ENCODE data around the gene MPRIP. TPM values are rescaled to one million over a fixed set of nuclear protein-coding genes. Genes with fewer than 3 reads are reported as not detected.

Gene MPRIP
- total RNA-seq, 1 experiment from 2014 or later: 140 TPM

DNA sequence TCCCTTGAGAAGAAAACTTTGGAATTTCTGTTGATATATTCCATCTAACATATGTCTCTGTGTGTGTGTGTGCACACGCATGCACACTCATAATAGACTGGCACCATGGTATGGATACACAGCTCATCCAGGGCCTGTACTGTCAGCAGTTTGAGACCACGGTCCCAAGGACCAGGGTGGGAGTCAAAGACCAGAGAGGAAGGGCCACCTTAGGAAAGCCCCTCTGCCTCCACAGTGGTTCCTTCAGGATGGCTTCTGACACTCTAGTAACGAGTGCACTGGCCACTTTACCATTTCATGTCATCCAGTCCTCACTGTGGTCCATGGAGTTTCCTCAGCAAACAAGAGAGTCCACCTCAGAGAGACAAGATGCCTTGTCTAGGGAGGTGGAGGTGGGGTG lies 82.1 kb downstream of the MPRIP start (continued):
- no peak for TF ChIP-seq SP1 (CRISPR knock-in tag; conservative IDR thresholded peaks at IDR 0.05)
- TF ChIP-seq ZNF396 (CRISPR knock-in tag; IDR thresholded peaks at IDR 0.05; ENCODE audit: borderline replicate concordance): no peak
- TF ChIP-seq, protein P1, sequence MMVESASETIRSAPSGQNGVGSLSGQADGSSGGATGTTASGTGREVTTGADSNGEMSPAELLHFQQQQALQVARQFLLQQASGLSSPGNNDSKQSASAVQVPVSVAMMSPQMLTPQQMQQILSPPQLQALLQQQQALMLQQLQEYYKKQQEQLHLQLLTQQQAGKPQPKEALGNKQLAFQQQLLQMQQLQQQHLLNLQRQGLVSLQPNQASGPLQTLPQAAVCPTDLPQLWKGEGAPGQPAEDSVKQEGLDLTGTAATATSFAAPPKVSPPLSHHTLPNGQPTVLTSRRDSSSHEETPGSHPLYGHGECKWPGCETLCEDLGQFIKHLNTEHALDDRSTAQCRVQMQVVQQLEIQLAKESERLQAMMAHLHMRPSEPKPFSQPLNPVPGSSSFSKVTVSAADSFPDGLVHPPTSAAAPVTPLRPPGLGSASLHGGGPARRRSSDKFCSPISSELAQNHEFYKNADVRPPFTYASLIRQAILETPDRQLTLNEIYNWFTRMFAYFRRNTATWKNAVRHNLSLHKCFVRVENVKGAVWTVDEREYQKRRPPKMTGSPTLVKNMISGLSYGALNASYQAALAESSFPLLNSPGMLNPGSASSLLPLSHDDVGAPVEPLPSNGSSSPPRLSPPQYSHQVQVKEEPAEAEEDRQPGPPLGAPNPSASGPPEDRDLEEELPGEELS (CRISPR knock-in tag; IDR thresholded peaks at IDR 0.05): no peak
- TF ChIP-seq, protein P2, sequence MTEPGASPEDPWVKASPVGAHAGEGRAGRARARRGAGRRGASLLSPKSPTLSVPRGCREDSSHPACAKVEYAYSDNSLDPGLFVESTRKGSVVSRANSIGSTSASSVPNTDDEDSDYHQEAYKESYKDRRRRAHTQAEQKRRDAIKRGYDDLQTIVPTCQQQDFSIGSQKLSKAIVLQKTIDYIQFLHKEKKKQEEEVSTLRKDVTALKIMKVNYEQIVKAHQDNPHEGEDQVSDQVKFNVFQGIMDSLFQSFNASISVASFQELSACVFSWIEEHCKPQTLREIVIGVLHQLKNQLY (CRISPR knock-in tag; IDR thresholded peaks at IDR 0.05): no peak

DNA sequence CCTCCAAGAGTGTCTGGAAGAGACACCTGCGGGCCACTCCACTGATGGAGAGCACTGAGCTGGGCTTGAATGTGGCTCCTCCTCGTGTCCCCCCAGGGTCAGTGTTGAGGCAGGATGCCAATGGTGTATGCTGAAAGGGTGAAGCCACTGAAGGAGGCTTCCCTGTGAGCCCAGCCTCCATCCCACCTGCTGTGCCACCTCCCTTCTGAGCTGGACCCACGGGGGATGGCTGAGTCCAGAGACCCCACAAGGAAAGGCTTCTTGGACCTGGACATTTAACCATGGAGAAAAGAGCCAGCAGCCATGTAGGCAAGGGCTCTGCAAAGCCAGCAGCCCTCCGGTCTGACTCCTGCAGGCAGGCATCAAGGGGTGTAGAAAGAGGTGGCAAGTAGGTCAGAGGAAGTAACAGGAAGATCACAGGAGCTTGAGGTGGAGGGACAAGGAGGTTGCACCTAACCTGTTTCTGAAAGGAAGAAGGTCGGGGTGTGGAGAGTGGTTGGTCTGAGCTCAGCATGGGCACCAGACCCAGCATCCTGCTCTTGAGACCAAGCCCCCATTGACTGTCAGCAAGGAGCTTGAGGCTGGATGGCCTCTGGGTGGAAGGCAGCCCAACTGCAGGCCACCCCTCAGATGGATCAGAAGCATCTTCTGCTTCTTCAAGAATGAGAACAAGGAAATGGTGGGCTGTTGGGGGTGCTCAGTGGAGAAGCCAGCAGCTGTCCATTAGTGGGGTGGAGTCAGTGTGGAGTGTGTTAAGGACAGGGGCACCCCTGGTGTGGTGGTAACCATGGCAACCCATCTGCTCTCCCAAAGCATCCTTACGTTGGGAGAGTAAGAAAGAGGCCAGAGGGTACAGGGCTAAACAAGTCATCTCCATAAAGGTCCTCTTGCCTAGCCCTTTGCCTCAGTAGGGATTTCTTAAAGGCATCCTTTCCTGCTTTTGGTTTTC lies 83.2 kb downstream of the MPRIP start:
- POLR2A ChIA-PET: interaction anchor here (1.1 kb wide), 1 partner anchor 21 kb away, joined by 3 read pairs; no protein-coding TSS in a partner anchor

DNA sequence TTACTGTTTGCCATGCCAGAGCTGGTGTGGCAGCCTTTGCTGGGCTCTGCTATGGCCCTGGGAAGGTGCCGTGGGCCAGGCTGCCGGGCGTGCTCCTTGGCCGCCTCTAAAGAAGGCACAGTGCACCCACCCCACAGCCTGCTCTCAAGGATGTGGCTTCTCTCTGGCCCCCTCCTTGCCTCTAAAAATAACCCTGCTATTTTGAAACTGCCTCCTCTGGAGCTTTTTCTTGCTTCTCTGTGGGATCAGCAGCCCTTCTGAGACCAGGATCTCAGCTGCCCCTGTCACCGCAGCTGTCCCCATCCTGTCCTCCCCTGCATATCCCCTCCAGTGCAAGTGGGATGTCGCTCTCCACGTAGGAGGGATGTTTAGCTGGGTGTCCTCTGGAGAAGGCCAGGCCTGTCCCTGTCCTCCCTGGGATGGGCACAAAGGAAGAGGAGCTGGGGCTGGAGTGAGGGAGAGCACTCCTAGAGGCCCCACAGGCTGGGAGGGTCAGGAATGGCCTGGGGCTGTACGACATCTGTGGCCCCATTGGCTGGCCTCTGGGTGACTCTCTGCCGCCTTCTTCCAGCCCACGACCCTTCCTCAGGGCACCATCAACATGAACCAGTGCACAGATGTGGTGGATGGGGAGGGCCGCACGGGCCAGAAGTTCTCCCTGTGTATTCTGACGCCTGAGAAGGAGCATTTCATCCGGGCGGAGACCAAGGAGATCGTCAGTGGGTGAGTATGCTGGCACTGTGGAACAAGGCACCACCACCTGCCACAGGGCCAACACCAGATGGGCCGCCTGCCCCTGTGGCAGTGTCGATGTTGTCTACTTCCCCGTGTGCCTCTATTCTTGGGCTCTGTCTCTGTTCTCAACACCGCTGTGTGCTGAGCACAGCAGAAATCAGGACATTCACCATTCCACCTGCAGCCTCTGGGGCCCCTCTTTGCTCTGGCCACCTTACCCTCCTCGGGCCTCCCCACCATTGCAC lies 84.2 kb downstream of the MPRIP start:
- ATAC-seq (no peak), DNase-seq (ENCODE audit: low spot score) (no peak)
- H3K27ac Mint-ChIP-seq: 0 out of 2 replicates have a peak overlapping the region, but pooled peaks have one; percentile 32
- H3K9me3 Mint-ChIP-seq: no peaks in the 10 kb centered on the region
- H3K4me1 Mint-ChIP-seq: 0 out of 2 replicates have a peak, but pooled peaks cover 4% of the 10 kb centered on the region
- H3K4me3 Mint-ChIP-seq: no peak overlapping the region
- ChIA-PET CTCF (interaction anchor here (1.2 to 8.1 kb wide), 2 partner anchors 16 kb away, joined by 8 to 77 read pairs; no protein-coding TSS in a partner anchor), POLR2A (interaction anchor here (1.1 kb wide), 1 partner anchor 20 kb away, joined by 3 read pairs; no protein-coding TSS in a partner anchor)
- H3K36me3 Mint-ChIP-seq: no peaks in the 10 kb centered on the region
- H3K27me3 Mint-ChIP-seq (ENCODE audit: low read depth): no peaks in the 10 kb centered on the region
- TF ChIP-seq GABPB1 (CRISPR knock-in tag; IDR thresholded peaks at IDR 0.05) (no peak), NFATC4 (CRISPR knock-in tag; IDR thresholded peaks at IDR 0.05) (no peak), ZNF121 (CRISPR knock-in tag; IDR thresholded peaks at IDR 0.05) (no peak), NFE2L1 (CRISPR knock-in tag; IDR thresholded peaks at IDR 0.05) (no peak), CREB1 (CRISPR knock-in tag; IDR thresholded peaks at IDR 0.05) (no peak), SMAD3 (CRISPR knock-in tag; IDR thresholded peaks at IDR 0.05; ENCODE audit: borderline replicate concordance) (no peak), RORB (CRISPR knock-in tag; IDR thresholded peaks at IDR 0.05) (no peak), NR1H2 (CRISPR knock-in tag; IDR thresholded peaks at IDR 0.05) (no peak), GRHL2 (CRISPR knock-in tag; IDR thresholded peaks at IDR 0.05; ENCODE audit: insufficient replicate concordance, severe bottlenecking) (no peak), NR2C2 (CRISPR knock-in tag; IDR thresholded peaks at IDR 0.05) (no peak), CREM (CRISPR knock-in tag; IDR thresholded peaks at IDR 0.05) (no peak), ELF4 (CRISPR knock-in tag; IDR thresholded peaks at IDR 0.05; ENCODE audit: low read depth) (no peak), KAT7 (CRISPR knock-in tag; IDR thresholded peaks at IDR 0.05; ENCODE audit: borderline replicate concordance) (no peak)
- TF ChIP-seq, protein P3, sequence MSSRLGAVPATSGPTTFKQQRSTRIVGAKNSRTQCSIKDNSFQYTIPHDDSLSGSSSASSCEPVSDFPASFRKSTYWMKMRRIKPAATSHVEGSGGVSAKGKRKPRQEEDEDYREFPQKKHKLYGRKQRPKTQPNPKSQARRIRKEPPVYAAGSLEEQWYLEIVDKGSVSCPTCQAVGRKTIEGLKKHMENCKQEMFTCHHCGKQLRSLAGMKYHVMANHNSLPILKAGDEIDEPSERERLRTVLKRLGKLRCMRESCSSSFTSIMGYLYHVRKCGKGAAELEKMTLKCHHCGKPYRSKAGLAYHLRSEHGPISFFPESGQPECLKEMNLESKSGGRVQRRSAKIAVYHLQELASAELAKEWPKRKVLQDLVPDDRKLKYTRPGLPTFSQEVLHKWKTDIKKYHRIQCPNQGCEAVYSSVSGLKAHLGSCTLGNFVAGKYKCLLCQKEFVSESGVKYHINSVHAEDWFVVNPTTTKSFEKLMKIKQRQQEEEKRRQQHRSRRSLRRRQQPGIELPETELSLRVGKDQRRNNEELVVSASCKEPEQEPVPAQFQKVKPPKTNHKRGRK (CRISPR knock-in tag; IDR thresholded peaks at IDR 0.05; ENCODE audit: borderline replicate concordance): no peak
- TF ChIP-seq, protein P4, sequence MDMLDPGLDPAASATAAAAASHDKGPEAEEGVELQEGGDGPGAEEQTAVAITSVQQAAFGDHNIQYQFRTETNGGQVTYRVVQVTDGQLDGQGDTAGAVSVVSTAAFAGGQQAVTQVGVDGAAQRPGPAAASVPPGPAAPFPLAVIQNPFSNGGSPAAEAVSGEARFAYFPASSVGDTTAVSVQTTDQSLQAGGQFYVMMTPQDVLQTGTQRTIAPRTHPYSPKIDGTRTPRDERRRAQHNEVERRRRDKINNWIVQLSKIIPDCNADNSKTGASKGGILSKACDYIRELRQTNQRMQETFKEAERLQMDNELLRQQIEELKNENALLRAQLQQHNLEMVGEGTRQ (CRISPR knock-in tag; IDR thresholded peaks at IDR 0.05): no peak
- TF ChIP-seq, protein P5, sequence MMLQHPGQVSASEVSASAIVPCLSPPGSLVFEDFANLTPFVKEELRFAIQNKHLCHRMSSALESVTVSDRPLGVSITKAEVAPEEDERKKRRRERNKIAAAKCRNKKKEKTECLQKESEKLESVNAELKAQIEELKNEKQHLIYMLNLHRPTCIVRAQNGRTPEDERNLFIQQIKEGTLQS (CRISPR knock-in tag; conservative IDR thresholded peaks at IDR 0.05): no peak

More for the DNA sequence above, 83.2 kb downstream of the MPRIP start:
- no peaks in the 10 kb centered on the region for H3K27me3 Mint-ChIP-seq (ENCODE audit: low read depth)
- CTCF ChIA-PET: interaction anchor here (1.2 kb wide), 1 partner anchor 17 kb away, joined by 8 read pairs; no protein-coding TSS in a partner anchor
- H3K9me3 Mint-ChIP-seq: no peaks in the 10 kb centered on the region
- DNase-seq (ENCODE audit: low spot score) (no peak), ATAC-seq (no peak)
- H3K36me3 Mint-ChIP-seq: no peaks in the 10 kb centered on the region
- H3K4me3 Mint-ChIP-seq: no peak overlapping the region
- peaks cover 5% of the 10 kb centered on the region; the same call in 1 of the 2 replicates for H3K4me1 Mint-ChIP-seq
- no peak for TF ChIP-seq NFATC4 (CRISPR knock-in tag; IDR thresholded peaks at IDR 0.05)
- TF ChIP-seq RORB (CRISPR knock-in tag; IDR thresholded peaks at IDR 0.05): no peak
- no peak for TF ChIP-seq ZNF138 (CRISPR knock-in tag; conservative IDR thresholded peaks at IDR 0.05)
- no peak for TF ChIP-seq GABPB1 (CRISPR knock-in tag; IDR thresholded peaks at IDR 0.05)
- TF ChIP-seq, protein P6, sequence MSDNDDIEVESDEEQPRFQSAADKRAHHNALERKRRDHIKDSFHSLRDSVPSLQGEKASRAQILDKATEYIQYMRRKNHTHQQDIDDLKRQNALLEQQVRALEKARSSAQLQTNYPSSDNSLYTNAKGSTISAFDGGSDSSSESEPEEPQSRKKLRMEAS (CRISPR knock-in tag; IDR thresholded peaks at IDR 0.05): no peak
- H3K27ac Mint-ChIP-seq: no peak overlapping the region
